ENCODE results near the gene FCER1G. TPM values are rescaled to one million over a fixed set of nuclear protein-coding genes. Genes with fewer than 3 reads are reported as not detected.

The FCER1G gene
- total RNA-seq, 4 donors from 2014 or later: 16.3 to 70.9 (median 22.3) TPM

GRCh38 chr1:161171191-161171590, 43.9 kb upstream of the FCER1G start:
- Histone ChIP-seq H3K27me3 (no peaks in the 10 kb centered on the region), H3K4me1 (peaks cover 10 to 23% of the 10 kb centered on the region in 2 donors), H3K9me3 (no peaks in the 10 kb centered on the region), H3K4me3 (replicated peaks in 1 of 3) (no peak overlapping the region), H3K36me3 (peaks cover 33 to 44% of the 10 kb centered on the region in 2 donors), H3K27ac (no peak overlapping the region)
- 61 to 79% methylated on average over 5 of the region's 5 CpGs for WGBS, 2 donors
- TF ChIP-seq CTCF (IDR thresholded peaks at IDR 0.05): no peak
- no peak for TF ChIP-seq POLR2A (IDR thresholded peaks at IDR 0.05)
- DNase-seq: no peak
- intact Hi-C loops (cut with DNase I): loop anchor here (10.0 kb wide), 1 partner anchor 54 kb away; the partner anchor contains the start of genes APOA2 and TOMM40L

- peaks cover 14 to 28% of the 10 kb centered on the region in 2 donors for H3K4me1 ChIP-seq
- H3K9me3 ChIP-seq: no peaks in the 10 kb centered on the region
- DNase-seq: no peak
- TF ChIP-seq POLR2A (IDR thresholded peaks at IDR 0.05) (no peak), CTCF (IDR thresholded peaks at IDR 0.05) (no peak)
- 89 to 90% methylated on average over 12 of the region's 12 CpGs for WGBS, 2 donors
- no peaks in the 10 kb centered on the region for H3K27me3 ChIP-seq
- peak overlapping the region in 1 of 3 donors; percentile 10 for H3K27ac ChIP-seq
- H3K36me3 ChIP-seq: peaks cover 33 to 44% of the 10 kb centered on the region in 2 donors
- H3K4me3 ChIP-seq (replicated peaks in 1 of 3): no peak overlapping the region
- intact Hi-C loops (cut with DNase I): loop anchor here (10.0 kb wide), 1 partner anchor 53 kb away; the partner anchor contains the start of genes APOA2 and TOMM40L
Measured at GRCh38 chr1:161171696-161172095, 43.4 kb upstream of the FCER1G start.

GRCh38 chr1:161172349-161172748, 42.7 kb upstream of the FCER1G start:
- 82 to 89% methylated on average over 1 of the region's 1 CpG for WGBS, 2 donors
- no peak for DNase-seq
- H3K27ac ChIP-seq: peak overlapping the region in 1 of 3 donors; percentile 30
- H3K9me3 ChIP-seq: no peaks in the 10 kb centered on the region
- no peak overlapping the region for H3K4me3 ChIP-seq (replicated peaks in 1 of 3)
- TF ChIP-seq CTCF (IDR thresholded peaks at IDR 0.05): no peak
- TF ChIP-seq POLR2A (IDR thresholded peaks at IDR 0.05): no peak
- H3K27me3 ChIP-seq: no peaks in the 10 kb centered on the region
- H3K36me3 ChIP-seq: peaks cover 33 to 44% of the 10 kb centered on the region in 2 donors
- peaks cover 8 to 22% of the 10 kb centered on the region in 2 donors for H3K4me1 ChIP-seq
- intact Hi-C loops (cut with DNase I): loop anchor here (10.0 kb wide), 1 partner anchor 52 kb away; the partner anchor contains the start of genes APOA2 and TOMM40L

- TF ChIP-seq CTCF (IDR thresholded peaks at IDR 0.05) (no peak), POLR2A (IDR thresholded peaks at IDR 0.05) (no peak)
- WGBS, 2 donors: 51 to 77% methylated on average over 4 of the region's 4 CpGs
- Histone ChIP-seq H3K36me3 (peaks cover 33 to 44% of the 10 kb centered on the region in 2 donors), H3K27me3 (no peaks in the 10 kb centered on the region), H3K9me3 (no peaks in the 10 kb centered on the region), H3K4me1 (peaks cover 8 to 25% of the 10 kb centered on the region in 2 donors), H3K27ac (peak overlapping the region in 2 of 3 donors; percentile 12 to 49), H3K4me3 (replicated peaks in 1 of 3) (no peak overlapping the region)
- peak in 1 of 2 donors; percentile 32 for DNase-seq
- intact Hi-C loops (cut with DNase I): loop anchor here (10.0 kb wide), 1 partner anchor 52 kb away; the partner anchor contains the start of genes APOA2 and TOMM40L
Measured at GRCh38 chr1:161172776-161173376, 42.2 kb upstream of the FCER1G start.

GRCh38 chr1:161173711-161174110, 41.4 kb upstream of the FCER1G start:
- Histone ChIP-seq H3K36me3 (peaks cover 33 to 44% of the 10 kb centered on the region in 2 donors), H3K27me3 (no peaks in the 10 kb centered on the region), H3K4me3 (replicated peaks in 1 of 3) (no peak overlapping the region), H3K4me1 (peaks cover 8 to 28% of the 10 kb centered on the region in 2 donors), H3K9me3 (no peaks in the 10 kb centered on the region), H3K27ac (peak overlapping the region in 2 of 3 donors; percentile 12 to 49)
- no peak for TF ChIP-seq POLR2A (IDR thresholded peaks at IDR 0.05)
- no peak for TF ChIP-seq CTCF (IDR thresholded peaks at IDR 0.05)
- DNase-seq: no peak
- WGBS, 2 donors: 96 to 97% methylated on average over 11 of the region's 11 CpGs
- intact Hi-C loops (cut with DNase I): loop anchor here (10.0 kb wide), 1 partner anchor 51 kb away; the partner anchor contains the start of genes APOA2 and TOMM40L
